SK-N-MC (cell line): ENCODE results near the gene LRRTM3.

Experiments
- EZH2 ChIP-seq: fragments of 200-600 bp; sonication (generic); IDR thresholded peaks from one replicate; pipeline ENCODE4 v1.6.1; 2017; ENCODE audit warnings: antibody characterized with exemption
- FOXP2 ChIP-seq: optimal IDR thresholded peaks from 2 replicates; pipeline ENCODE3; 2011; ENCODE audit warnings: mild to moderate bottlenecking, moderate library complexity; ENCODE audit not compliant: insufficient read depth; ENCODE audit errors: extremely low read length, control extremely low read depth
- POLR2AphosphoS5 ChIP-seq: IDR thresholded peaks from 2 replicates; pipeline ENCODE4 v1.6.1; 2012; ENCODE audit warnings: mild to moderate bottlenecking, low read depth, low read length, borderline replicate concordance

DNA sequence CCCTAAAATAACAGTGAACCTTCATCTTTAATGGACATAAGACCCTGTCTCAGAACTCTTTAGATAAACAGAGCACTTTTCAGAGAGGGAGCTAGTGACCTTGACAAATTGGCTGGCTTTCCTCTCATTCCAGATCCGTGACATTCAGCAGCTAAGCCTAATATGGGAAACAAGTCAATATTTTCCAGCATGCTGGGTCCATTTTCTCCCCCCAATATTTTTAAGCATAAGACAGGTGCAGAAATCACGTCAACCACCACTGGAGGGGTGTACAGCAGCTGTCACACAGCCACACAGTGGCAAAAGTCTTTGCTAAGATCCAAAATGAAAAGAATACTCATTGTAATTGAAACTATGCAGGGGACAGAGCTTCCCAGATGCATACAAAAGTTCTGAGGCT lies 26.1 kb downstream of the LRRTM3 start:
- no peak for TF ChIP-seq EZH2
- TF ChIP-seq POLR2AphosphoS5: no peak
- TF ChIP-seq FOXP2: no peak
